Right renal cortex interstitium (tissue), 3 donors: Measurements from ENCODE around the gene STARD10. TPM values are rescaled to one million over a fixed set of nuclear protein-coding genes. Genes with fewer than 3 reads are reported as not detected.

Source experiments
- DNase-seq, 3 donors: peaks; one replicate each; pipeline ENCODE4 v3.0.0-alpha.2; 2013; ENCODE audit warnings: low read depth in 3 of 3, low spot score in 2 of 3
- polyA plus RNA-seq, 3 donors: library from polyadenylated mRNA; unstranded; fragments of 120-200 nt; gene quantifications; one replicate each; pipeline ENCODE4 v1.2.1, GENCODE V29; 2013; ENCODE audit not compliant: insufficient read length in 3 of 3

Gene STARD10
- polyA plus RNA-seq, 3 donors: 63.3 to 80.7 (median 76.1) TPM

GRCh38 chr11:72735495-72736027 is 58.3 kb downstream of the STARD10 start:
- DNase-seq: no peak

- DNase-seq: no peak
Observed at GRCh38 chr11:72732329-72732728, 61.5 kb downstream of the STARD10 start.

GRCh38 chr11:72730737-72731136 is 63.1 kb downstream of the STARD10 start:
- no peak for DNase-seq

- DNase-seq: no peak
Observed at GRCh38 chr11:72730243-72730642, 63.6 kb downstream of the STARD10 start.

GRCh38 chr11:72727521-72727920 is 66.3 kb downstream of the STARD10 start:
- DNase-seq: no peak

- no peak for DNase-seq
Observed at GRCh38 chr11:72726266-72727220, 67.3 kb downstream of the STARD10 start.

- DNase-seq: no peak
Observed at GRCh38 chr11:72725724-72726028, 68.2 kb downstream of the STARD10 start.

- DNase-seq: peak in 2 of 3 donors; percentile 73 to 85
Observed at GRCh38 chr11:72724851-72725723, 68.8 kb downstream of the STARD10 start.

- DNase-seq: no peak
Observed at GRCh38 chr11:72724021-72724551, 69.8 kb downstream of the STARD10 start.

- no peak for DNase-seq
Observed at GRCh38 chr11:72723508-72723907, 70.3 kb downstream of the STARD10 start.

GRCh38 chr11:72722050-72722748 is 71.6 kb downstream of the STARD10 start:
- DNase-seq: peak; percentile 83 to 85 (median 84)

- no peak for DNase-seq
Observed at GRCh38 chr11:72721689-72722049, 72.2 kb downstream of the STARD10 start.

- DNase-seq: no peak
Observed at GRCh38 chr11:72721276-72721675, 72.6 kb downstream of the STARD10 start.

GRCh38 chr11:72720784-72721183 is 73.1 kb downstream of the STARD10 start:
- no peak for DNase-seq

- DNase-seq: no peak
Observed at GRCh38 chr11:72720047-72720446, 73.8 kb downstream of the STARD10 start.

- DNase-seq: no peak
Observed at GRCh38 chr11:72719551-72719950, 74.3 kb downstream of the STARD10 start.

- no peak for DNase-seq
Observed at GRCh38 chr11:72719144-72719543, 74.7 kb downstream of the STARD10 start.

GRCh38 chr11:72718101-72718501 is 75.7 kb downstream of the STARD10 start:
- DNase-seq: no peak

GRCh38 chr11:72716788-72717435 is 76.9 kb downstream of the STARD10 start:
- DNase-seq: no peak

GRCh38 chr11:72716290-72716689 is 77.6 kb downstream of the STARD10 start:
- no peak for DNase-seq
